GM12874 (cell line): ENCODE data around the gene CD46.

Source experiments
- TF ChIP-seq, protein P1 (sequence below): IDR thresholded peaks from 2 replicates; pipeline ENCODE4 v1.5.1; 2011; ENCODE audit warnings: low read depth, mild to moderate bottlenecking, control low read depth, low read length, moderate library complexity; ENCODE audit not compliant: insufficient read depth

The CD46 gene

GRCh38 chr1:207813512-207813881 is 61.6 kb downstream of the CD46 start:
- TF ChIP-seq, protein P1, sequence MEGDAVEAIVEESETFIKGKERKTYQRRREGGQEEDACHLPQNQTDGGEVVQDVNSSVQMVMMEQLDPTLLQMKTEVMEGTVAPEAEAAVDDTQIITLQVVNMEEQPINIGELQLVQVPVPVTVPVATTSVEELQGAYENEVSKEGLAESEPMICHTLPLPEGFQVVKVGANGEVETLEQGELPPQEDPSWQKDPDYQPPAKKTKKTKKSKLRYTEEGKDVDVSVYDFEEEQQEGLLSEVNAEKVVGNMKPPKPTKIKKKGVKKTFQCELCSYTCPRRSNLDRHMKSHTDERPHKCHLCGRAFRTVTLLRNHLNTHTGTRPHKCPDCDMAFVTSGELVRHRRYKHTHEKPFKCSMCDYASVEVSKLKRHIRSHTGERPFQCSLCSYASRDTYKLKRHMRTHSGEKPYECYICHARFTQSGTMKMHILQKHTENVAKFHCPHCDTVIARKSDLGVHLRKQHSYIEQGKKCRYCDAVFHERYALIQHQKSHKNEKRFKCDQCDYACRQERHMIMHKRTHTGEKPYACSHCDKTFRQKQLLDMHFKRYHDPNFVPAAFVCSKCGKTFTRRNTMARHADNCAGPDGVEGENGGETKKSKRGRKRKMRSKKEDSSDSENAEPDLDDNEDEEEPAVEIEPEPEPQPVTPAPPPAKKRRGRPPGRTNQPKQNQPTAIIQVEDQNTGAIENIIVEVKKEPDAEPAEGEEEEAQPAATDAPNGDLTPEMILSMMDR = no peak

DNA sequence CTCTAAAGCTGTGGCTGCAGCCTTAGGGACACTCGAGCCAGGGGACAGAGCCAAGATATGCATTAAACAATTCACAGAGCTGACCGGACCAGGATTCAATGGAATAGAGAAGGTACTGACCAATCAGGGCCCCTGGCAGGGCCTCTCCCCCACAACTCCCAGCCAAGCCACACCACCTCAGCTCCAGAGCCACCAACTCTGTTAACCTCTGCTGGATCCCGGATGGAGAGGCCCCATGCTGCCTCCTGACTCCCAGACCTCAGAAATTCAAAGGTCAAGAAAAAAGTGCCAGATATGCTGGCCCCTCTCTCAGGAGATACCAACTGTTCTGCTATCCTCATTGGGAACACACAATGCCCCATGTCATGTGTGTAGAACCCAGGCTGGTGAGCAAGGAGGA is 62.1 kb downstream of the CD46 start:
- TF ChIP-seq, protein P1 = no peak

DNA sequence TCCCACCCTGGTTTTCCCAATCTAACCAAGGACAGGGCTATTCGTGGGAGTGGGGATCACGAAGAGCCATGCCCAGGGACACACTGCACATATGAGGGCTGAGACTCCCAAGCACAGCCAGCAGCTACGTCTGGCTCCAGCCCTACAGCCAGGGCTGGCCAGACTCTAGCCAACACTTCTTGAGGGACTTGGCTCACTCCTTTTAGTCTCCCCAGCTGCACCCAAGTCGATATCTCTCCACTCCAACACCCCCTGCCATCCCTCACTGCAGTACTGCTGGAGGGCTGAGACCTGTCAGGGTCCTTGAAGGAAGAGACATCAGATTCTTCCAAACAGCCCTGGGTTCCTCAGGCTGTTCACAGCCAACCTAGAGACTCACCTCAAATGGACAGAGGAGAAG is 62.6 kb downstream of the CD46 start:
- TF ChIP-seq, protein P1 = no peak

DNA sequence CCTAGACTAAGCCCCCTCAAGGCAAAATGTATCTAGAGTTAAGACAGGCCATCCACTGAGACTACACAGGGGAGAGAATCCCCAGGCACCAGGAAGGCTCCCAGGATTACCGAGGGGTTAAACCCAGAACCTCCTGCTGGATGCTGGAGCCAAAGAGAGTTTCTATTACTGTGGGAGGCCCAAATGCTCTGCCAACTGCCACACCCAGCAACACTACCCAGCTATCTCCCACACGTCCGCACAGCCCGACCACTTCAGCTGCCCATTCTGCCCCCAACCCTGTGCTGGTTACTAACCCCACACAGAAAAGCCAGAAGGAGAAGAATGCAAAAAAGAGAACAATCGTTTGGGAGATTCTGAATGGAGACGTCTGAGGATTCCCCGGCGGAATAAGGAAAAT is 63.6 kb downstream of the CD46 start:
- TF ChIP-seq, protein P1 = no peak

GRCh38 chr1:207815913-207816291 is 64.0 kb downstream of the CD46 start:
- TF ChIP-seq, protein P1 = no peak

GRCh38 chr1:207817166-207817565 is 65.3 kb downstream of the CD46 start:
- TF ChIP-seq, protein P1 = no peak

DNA sequence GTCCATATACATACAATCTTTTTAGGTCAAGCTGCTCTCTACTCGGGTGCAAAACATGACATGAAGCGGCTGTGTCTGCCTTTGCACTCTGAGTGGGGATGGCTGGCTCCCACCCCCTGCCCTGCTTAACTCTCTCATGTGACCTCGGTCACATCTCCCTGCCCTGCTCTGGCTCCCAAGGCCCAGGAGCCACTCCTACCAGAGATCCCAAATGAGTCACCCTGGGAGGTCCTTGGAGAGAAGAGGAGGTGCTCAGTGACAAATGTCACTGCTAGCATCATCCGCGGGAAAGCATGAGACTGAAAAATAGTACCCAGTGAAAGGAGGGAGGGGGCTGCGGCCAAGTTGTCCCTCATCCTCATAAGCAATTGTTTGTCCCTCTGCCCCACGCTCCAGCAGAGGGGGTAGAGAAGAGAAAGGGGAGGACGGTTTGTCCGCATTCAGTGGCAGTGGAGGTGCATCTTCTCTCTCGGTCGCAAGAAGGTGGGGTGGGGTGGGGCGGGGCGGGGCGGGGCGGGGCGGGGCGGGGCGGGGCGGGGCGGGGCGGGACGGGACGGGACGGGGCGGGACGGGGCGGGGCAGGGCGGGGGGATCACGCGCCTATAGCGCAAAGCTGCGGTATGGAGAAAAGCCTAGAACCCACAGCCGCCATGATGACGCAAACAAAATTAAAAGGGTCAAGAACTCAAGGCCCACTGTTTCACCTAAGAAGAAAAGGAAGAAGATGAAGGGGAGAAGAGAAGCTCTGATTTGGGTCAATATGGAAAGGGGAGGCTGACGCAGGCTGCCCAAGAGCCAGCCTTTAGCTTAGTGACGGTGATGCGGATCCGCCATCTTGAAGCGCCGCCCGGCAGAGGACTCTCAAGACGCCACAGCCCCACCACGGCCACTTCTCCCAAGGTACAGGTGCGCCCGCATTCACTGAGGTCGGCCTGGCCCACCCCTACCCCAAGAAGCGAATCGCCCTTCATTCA is 66.2 kb downstream of the CD46 start:
- TF ChIP-seq, protein P1 = no peak
